B cell (primary cell): Measurements from ENCODE around the gene TTYH1. TPM values are rescaled to one million over a fixed set of nuclear protein-coding genes. Genes with fewer than 3 reads are reported as not detected.

Experiments used
- ATAC-seq: fragments of 200-7000 bp; cut with Tn5 transposase; one replicate; pipeline ENCODE4 v1.10.0; 2021; ENCODE audit warnings: low read depth, mild to moderate bottlenecking, moderate number of reproducible peaks, moderate library complexity
- CTCF ChIA-PET: fragments of 350-600 bp; sonication (Branson Sonifier 250); formaldehyde crosslinking; loops from one replicate; lab custom pipeline; 2021; ENCODE audit warnings: antibody characterized with exemption, inconsistent platforms; lab: Charles Lee
- POLR2A ChIA-PET: fragments of 350-600 bp; sonication (Branson Sonifier 250); formaldehyde crosslinking; loops from one replicate; lab custom pipeline; 2021; ENCODE audit warnings: antibody characterized with exemption; lab: Charles Lee
- DNase-seq: peaks from one replicate; pipeline ENCODE4 v3.0.0; 2013
- H2AFZ ChIP-seq: 2 replicates; pipeline ENCODE4 v1.6.1; 2012; ENCODE audit warnings: mild to moderate bottlenecking, low read depth, low read length; ENCODE audit not compliant: insufficient read depth, poor library complexity, severe bottlenecking
- H3K27ac ChIP-seq, 2 donors: 1 replicate in 1 of 2; 2 replicates in 1 of 2; pipeline ENCODE4 v1.5.1; 2012 to 2013; ENCODE audit warnings: low read length in 2 of 2, mild to moderate bottlenecking in 2 of 2, moderate library complexity in 1 of 2
- H3K27me3 ChIP-seq, 4 experiments: fragments of 200-600 bp in 1 of 4; sonication (generic) in 1 of 4; replicated peaks in 1 of 4; 1 replicate in 2 of 4; 2 replicates in 2 of 4; pipeline versions ENCODE4 v1.6.1 to v1.7.0; 2013 to 2016; ENCODE audit warnings: low read length in 3 of 4, mild to moderate bottlenecking in 2 of 4, mixed read lengths in 1 of 4, moderate library complexity in 1 of 4; ENCODE audit not compliant: insufficient read depth in 4 of 4, control insufficient read depth in 3 of 4; ENCODE audit errors: control extremely low read depth in 1 of 4
- H3K36me3 ChIP-seq, 2 experiments: replicated peaks in 1 of 2; 1 replicate in 1 of 2; 2 replicates in 1 of 2; pipeline versions ENCODE4 v1.6.1 to v1.7.1; 2013; ENCODE audit warnings: low read length in 1 of 2; ENCODE audit not compliant: insufficient read depth in 2 of 2, control insufficient read depth in 1 of 2; ENCODE audit errors: control extremely low read depth in 1 of 2, extremely low read depth in 1 of 2
- H3K4me1 ChIP-seq, 2 donors: fragments of 200-600 bp in 1 of 2; sonication (generic) in 1 of 2; 1 replicate in 1 of 2; 2 replicates in 1 of 2; pipeline versions ENCODE4 v1.5.1 to v1.6.1; 2013 to 2017; ENCODE audit warnings: low read length in 2 of 2; ENCODE audit not compliant: control insufficient read depth in 2 of 2, insufficient read depth in 2 of 2
- H3K4me2 ChIP-seq: replicated peaks from 2 replicates; pipeline ENCODE3; 2012; ENCODE audit warnings: mild to moderate bottlenecking, low read depth, low read length; ENCODE audit not compliant: poor library complexity, severe bottlenecking
- H3K4me3 ChIP-seq, 5 experiments: fragments of 200-600 bp in 1 of 5; sonication (generic) in 1 of 5; 1 replicate in 3 of 5; 2 replicates in 2 of 5; pipeline versions ENCODE4 v1.5.1 to v1.7.0; 2011 to 2016; ENCODE audit warnings: low read length in 4 of 5, mild to moderate bottlenecking in 4 of 5, low read depth in 2 of 5, control low read depth in 1 of 5, moderate library complexity in 1 of 5; ENCODE audit not compliant: insufficient read depth in 1 of 5; ENCODE audit errors: control extremely low read depth in 1 of 5, extremely low read depth in 1 of 5
- H3K79me2 ChIP-seq: fragments of 200-600 bp; sonication (generic); one replicate; pipeline ENCODE4 v1.6.0; 2016; ENCODE audit warnings: low read length; ENCODE audit not compliant: control insufficient read depth, insufficient read depth
- H3K9ac ChIP-seq: fragments of 200-600 bp; sonication (generic); 2 replicates; pipeline ENCODE4 v1.6.1; 2017; ENCODE audit warnings: mild to moderate bottlenecking, low read length, moderate library complexity
- H3K9me3 ChIP-seq, 3 donors: one replicate each; pipeline versions ENCODE4 v1.6.1 to v1.7.1; 2013; ENCODE audit warnings: low read length in 2 of 3; ENCODE audit not compliant: control insufficient read depth in 2 of 3, insufficient read depth in 1 of 3; ENCODE audit errors: control extremely low read depth in 1 of 3
- H4K20me1 ChIP-seq: 2 replicates; pipeline ENCODE4 v1.6.0; 2012; ENCODE audit warnings: mild to moderate bottlenecking, low read length; ENCODE audit not compliant: insufficient read depth, control insufficient read depth, poor library complexity, severe bottlenecking
- H3K27ac Mint-ChIP-seq: one replicate; pipeline ENCODE4 v1.8.0; 2021; ENCODE audit warnings: mixed read lengths
- H3K27me3 Mint-ChIP-seq: one replicate; pipeline ENCODE4 v1.8.0; 2021; ENCODE audit warnings: mixed read lengths
- H3K4me1 Mint-ChIP-seq: one replicate; pipeline ENCODE4 v1.8.0; 2021; ENCODE audit warnings: mixed read lengths
- H3K4me3 Mint-ChIP-seq: one replicate; pipeline ENCODE4 v1.8.0; 2021; ENCODE audit warnings: mixed read lengths
- H3K9me3 Mint-ChIP-seq: one replicate; pipeline ENCODE4 v1.8.0; 2022; ENCODE audit warnings: mixed read lengths; ENCODE audit not compliant: insufficient read depth
- CTCF ChIP-seq: fragments of 200-600 bp; IDR thresholded peaks from one replicate; pipeline ENCODE4 v1.8.0; 2022; ENCODE audit warnings: antibody characterized with exemption, mild to moderate bottlenecking
- EZH2 ChIP-seq: IDR thresholded peaks from 2 replicates; pipeline ENCODE4 v1.6.1; 2012; ENCODE audit warnings: borderline replicate concordance, low read depth, mild to moderate bottlenecking, moderate library complexity, low read length; ENCODE audit not compliant: insufficient read depth, poor library complexity, severe bottlenecking
- WGBS: methylation state at CpG from one replicate; pipeline ENCODE4 v1.1.5; 2013; ENCODE audit warnings: missing lambda C conversion rate; ENCODE audit not compliant: insufficient coverage; 5-methylcytosine and 5-hydroxymethylcytosine counted together
- intact Hi-C: fragments of 100-400 bp; cut with micrococcal nuclease; formaldehyde crosslinking; loops from one replicate; pipeline ENCODE4 v1.10.0; 2022
- polyA plus RNA-seq: library from polyadenylated mRNA; depleted of rRNA; stranded (reverse); fragments of >200 nt; gene quantifications from 2 replicates; pipeline ENCODE4 v1.2.3, GENCODE V29; 2012
- total RNA-seq, 2 donors: library from RNA; stranded (reverse); fragments of 120-200 nt in 1 of 2; gene quantifications; 1 replicate in 1 of 2; 2 replicates in 1 of 2; pipeline versions ENCODE4 v1.2.3 to v1.2.4, GENCODE V29; 2013 to 2022

TTYH1 gene
- total and polyA plus RNA-seq, 2 donors (not counting 1 experiment from before 2014, with no cell fraction given): not detected

- intact Hi-C loops: no loop called here
- WGBS: 94% methylated on average over 4 of the region's 5 CpGs
- CTCF ChIA-PET: interaction anchor here (0.7 to 0.8 kb wide), 2 partner anchors 19 to 215 kb away, joined by 3 read pairs; no protein-coding TSS in a partner anchor
Observed at GRCh38 chr19:54440641-54441040, 25.4 kb downstream of the TTYH1 start.

GRCh38 chr19:54444737-54445136 lies 29.5 kb downstream of the TTYH1 start:
- CTCF ChIA-PET: no interaction called here

More at GRCh38 chr19:54440641-54441040, 25.4 kb downstream of the TTYH1 start:
- Histone ChIP-seq H4K20me1 (peaks cover 8% of the 10 kb centered on the region), H3K27ac (no peak overlapping the region), H3K79me2 (peaks cover 11% of the 10 kb centered on the region), H2AFZ (no peak overlapping the region), H3K4me3 (no peak overlapping the region), H3K9me3 (no peaks in the 10 kb centered on the region), H3K27me3 (no peaks in the 10 kb centered on the region), H3K36me3 (peaks cover 4 to 15% of the 10 kb centered on the region in 2 experiments), H3K4me1 (no peaks in the 10 kb centered on the region), H3K9ac (no peak overlapping the region), H3K4me2 (no peak overlapping the region)
- POLR2A ChIA-PET: no interaction called here
- ATAC-seq: no peak
- Mint-ChIP-seq H3K27me3 (no peaks in the 10 kb centered on the region), H3K9me3 (no peaks in the 10 kb centered on the region), H3K4me3 (no peak overlapping the region), H3K4me1 (peaks cover 6% of the 10 kb centered on the region), H3K27ac (no peak overlapping the region)
- no peak for DNase-seq
- TF ChIP-seq CTCF (no peak), EZH2 (no peak)

More at GRCh38 chr19:54444737-54445136, 29.5 kb downstream of the TTYH1 start:
- no peak for TF ChIP-seq EZH2
- TF ChIP-seq CTCF: no peak
- Mint-ChIP-seq H3K27ac (no peak overlapping the region), H3K4me3 (no peak overlapping the region), H3K4me1 (peaks cover 20% of the 10 kb centered on the region), H3K9me3 (no peaks in the 10 kb centered on the region), H3K27me3 (no peaks in the 10 kb centered on the region)
- POLR2A ChIA-PET: no interaction called here
- Histone ChIP-seq H3K9me3 (peaks cover 0 to 2% (median 0%) of the 10 kb centered on the region in 3 donors), H3K4me1 (peaks cover 11 to 14% of the 10 kb centered on the region in 2 donors), H3K36me3 (peaks cover 2 to 19% of the 10 kb centered on the region in 2 experiments), H3K4me3 (no peak overlapping the region), H3K79me2 (peaks cover 26% of the 10 kb centered on the region), H3K9ac (no peak overlapping the region), H2AFZ (no peak overlapping the region), H4K20me1 (peaks cover 4% of the 10 kb centered on the region), H3K4me2 (no peak overlapping the region), H3K27ac (no peak overlapping the region), H3K27me3 (no peaks in the 10 kb centered on the region)
- DNase-seq (no peak), ATAC-seq (no peak)
- WGBS: 93% methylated on average over 4 of the region's 7 CpGs
- intact Hi-C loops: no loop called here
